ENCODE measurements around the gene CDC42BPB. TPM values are rescaled to one million over a fixed set of nuclear protein-coding genes. Genes with fewer than 3 reads are reported as not detected.

CDC42BPB gene
- total and polyA plus RNA-seq, 2 of the 13 experiments (the other 11 are each of a cell fraction or from before 2014, with no cell fraction given): 19.7 to 32.3 TPM

DNA sequence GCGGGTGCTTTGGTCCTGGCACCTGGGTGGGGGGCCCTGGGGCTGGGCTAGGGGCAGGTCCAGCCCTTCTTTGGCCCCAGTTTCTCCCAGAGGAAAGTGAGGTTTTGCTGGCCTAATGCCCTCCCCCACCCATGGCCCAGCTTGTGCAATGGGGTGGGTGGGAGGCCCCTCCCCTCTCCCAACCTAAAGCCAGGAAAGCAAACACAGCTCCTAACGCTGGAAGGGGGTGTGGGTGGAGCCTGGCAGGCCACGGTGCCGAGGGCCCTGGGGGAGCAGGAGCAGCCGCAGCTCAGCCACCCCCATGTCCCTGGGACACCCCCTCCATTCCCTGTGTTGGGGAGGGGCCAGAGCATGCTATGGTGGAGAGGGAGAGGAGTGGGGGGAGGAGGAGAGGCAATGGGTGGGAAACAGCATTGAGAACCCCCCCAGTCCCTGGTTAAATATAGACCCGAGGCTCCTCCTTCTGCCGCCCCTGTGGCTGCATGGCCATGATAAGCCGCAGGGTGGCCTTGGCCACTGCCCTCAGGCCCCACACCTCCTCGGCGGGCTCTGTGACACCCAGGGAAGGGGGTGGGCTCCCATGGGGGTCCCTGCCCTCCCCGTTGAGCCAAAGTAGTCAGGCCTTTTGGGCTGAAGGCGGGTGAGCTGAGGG, 41.9 kb upstream of the CDC42BPB start (continued):
- no peak for TF ChIP-seq PAX8 (CRISPR knock-in tag; IDR thresholded peaks at IDR 0.05; ENCODE audit: borderline replicate concordance)
- TF ChIP-seq, protein P1, sequence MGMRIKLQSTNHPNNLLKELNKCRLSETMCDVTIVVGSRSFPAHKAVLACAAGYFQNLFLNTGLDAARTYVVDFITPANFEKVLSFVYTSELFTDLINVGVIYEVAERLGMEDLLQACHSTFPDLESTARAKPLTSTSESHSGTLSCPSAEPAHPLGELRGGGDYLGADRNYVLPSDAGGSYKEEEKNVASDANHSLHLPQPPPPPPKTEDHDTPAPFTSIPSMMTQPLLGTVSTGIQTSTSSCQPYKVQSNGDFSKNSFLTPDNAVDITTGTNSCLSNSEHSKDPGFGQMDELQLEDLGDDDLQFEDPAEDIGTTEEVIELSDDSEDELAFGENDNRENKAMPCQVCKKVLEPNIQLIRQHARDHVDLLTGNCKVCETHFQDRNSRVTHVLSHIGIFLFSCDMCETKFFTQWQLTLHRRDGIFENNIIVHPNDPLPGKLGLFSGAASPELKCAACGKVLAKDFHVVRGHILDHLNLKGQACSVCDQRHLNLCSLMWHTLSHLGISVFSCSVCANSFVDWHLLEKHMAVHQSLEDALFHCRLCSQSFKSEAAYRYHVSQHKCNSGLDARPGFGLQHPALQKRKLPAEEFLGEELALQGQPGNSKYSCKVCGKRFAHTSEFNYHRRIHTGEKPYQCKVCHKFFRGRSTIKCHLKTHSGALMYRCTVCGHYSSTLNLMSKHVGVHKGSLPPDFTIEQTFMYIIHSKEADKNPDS (CRISPR knock-in tag; IDR thresholded peaks at IDR 0.05): 0 out of 2 replicates have a peak, but pooled peaks have one; percentile 51
- no peak for TF ChIP-seq ZNF251 (CRISPR knock-in tag; IDR thresholded peaks at IDR 0.05)
- TF ChIP-seq PHF8 (CRISPR knock-in tag; IDR thresholded peaks at IDR 0.05): peak; percentile 60
- TF ChIP-seq, protein P2, sequence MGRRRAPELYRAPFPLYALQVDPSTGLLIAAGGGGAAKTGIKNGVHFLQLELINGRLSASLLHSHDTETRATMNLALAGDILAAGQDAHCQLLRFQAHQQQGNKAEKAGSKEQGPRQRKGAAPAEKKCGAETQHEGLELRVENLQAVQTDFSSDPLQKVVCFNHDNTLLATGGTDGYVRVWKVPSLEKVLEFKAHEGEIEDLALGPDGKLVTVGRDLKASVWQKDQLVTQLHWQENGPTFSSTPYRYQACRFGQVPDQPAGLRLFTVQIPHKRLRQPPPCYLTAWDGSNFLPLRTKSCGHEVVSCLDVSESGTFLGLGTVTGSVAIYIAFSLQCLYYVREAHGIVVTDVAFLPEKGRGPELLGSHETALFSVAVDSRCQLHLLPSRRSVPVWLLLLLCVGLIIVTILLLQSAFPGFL (CRISPR knock-in tag; IDR thresholded peaks at IDR 0.05): no peak
- TF ChIP-seq MIER2 (CRISPR knock-in tag; IDR thresholded peaks at IDR 0.05): 0 out of 2 replicates have a peak, but pooled peaks have one; percentile 27
- TF ChIP-seq NFYC (CRISPR knock-in tag; IDR thresholded peaks at IDR 0.05): no peak
- peak; percentile 86; the same call in 1 of the 2 replicates for TF ChIP-seq REPIN1 (CRISPR knock-in tag; IDR thresholded peaks at IDR 0.05; ENCODE audit: borderline replicate concordance, low read depth)
- peak; percentile 69 for TF ChIP-seq IRF2 (CRISPR knock-in tag; IDR thresholded peaks at IDR 0.05)
- TF ChIP-seq, protein P3, sequence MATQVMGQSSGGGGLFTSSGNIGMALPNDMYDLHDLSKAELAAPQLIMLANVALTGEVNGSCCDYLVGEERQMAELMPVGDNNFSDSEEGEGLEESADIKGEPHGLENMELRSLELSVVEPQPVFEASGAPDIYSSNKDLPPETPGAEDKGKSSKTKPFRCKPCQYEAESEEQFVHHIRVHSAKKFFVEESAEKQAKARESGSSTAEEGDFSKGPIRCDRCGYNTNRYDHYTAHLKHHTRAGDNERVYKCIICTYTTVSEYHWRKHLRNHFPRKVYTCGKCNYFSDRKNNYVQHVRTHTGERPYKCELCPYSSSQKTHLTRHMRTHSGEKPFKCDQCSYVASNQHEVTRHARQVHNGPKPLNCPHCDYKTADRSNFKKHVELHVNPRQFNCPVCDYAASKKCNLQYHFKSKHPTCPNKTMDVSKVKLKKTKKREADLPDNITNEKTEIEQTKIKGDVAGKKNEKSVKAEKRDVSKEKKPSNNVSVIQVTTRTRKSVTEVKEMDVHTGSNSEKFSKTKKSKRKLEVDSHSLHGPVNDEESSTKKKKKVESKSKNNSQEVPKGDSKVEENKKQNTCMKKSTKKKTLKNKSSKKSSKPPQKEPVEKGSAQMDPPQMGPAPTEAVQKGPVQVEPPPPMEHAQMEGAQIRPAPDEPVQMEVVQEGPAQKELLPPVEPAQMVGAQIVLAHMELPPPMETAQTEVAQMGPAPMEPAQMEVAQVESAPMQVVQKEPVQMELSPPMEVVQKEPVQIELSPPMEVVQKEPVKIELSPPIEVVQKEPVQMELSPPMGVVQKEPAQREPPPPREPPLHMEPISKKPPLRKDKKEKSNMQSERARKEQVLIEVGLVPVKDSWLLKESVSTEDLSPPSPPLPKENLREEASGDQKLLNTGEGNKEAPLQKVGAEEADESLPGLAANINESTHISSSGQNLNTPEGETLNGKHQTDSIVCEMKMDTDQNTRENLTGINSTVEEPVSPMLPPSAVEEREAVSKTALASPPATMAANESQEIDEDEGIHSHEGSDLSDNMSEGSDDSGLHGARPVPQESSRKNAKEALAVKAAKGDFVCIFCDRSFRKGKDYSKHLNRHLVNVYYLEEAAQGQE (IDR thresholded peaks at IDR 0.05; ENCODE audit: borderline replicate concordance in 1 of 2, low read depth in 1 of 2, low read length in 2 of 2): no peak
- TF ChIP-seq, protein P4, sequence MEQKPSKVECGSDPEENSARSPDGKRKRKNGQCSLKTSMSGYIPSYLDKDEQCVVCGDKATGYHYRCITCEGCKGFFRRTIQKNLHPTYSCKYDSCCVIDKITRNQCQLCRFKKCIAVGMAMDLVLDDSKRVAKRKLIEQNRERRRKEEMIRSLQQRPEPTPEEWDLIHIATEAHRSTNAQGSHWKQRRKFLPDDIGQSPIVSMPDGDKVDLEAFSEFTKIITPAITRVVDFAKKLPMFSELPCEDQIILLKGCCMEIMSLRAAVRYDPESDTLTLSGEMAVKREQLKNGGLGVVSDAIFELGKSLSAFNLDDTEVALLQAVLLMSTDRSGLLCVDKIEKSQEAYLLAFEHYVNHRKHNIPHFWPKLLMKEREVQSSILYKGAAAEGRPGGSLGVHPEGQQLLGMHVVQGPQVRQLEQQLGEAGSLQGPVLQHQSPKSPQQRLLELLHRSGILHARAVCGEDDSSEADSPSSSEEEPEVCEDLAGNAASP (CRISPR knock-in tag; IDR thresholded peaks at IDR 0.05; ENCODE audit: borderline replicate concordance): peak; percentile 66; the same call in 1 of the 2 replicates
- peak; percentile 60 for TF ChIP-seq TAF1 (CRISPR knock-in tag; IDR thresholded peaks at IDR 0.05)
- no peak for TF ChIP-seq TBP (CRISPR knock-in tag; IDR thresholded peaks at IDR 0.05)
- TF ChIP-seq ZEB1 (IDR thresholded peaks at IDR 0.05; ENCODE audit: insufficient replicate concordance, low read depth): no peak
- TF ChIP-seq, protein P5, sequence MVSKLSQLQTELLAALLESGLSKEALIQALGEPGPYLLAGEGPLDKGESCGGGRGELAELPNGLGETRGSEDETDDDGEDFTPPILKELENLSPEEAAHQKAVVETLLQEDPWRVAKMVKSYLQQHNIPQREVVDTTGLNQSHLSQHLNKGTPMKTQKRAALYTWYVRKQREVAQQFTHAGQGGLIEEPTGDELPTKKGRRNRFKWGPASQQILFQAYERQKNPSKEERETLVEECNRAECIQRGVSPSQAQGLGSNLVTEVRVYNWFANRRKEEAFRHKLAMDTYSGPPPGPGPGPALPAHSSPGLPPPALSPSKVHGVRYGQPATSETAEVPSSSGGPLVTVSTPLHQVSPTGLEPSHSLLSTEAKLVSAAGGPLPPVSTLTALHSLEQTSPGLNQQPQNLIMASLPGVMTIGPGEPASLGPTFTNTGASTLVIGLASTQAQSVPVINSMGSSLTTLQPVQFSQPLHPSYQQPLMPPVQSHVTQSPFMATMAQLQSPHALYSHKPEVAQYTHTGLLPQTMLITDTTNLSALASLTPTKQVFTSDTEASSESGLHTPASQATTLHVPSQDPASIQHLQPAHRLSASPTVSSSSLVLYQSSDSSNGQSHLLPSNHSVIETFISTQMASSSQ (IDR thresholded peaks at IDR 0.05; ENCODE audit: low read depth): peak; percentile 88
- TF ChIP-seq, protein P5 (CRISPR knock-in tag; IDR thresholded peaks at IDR 0.05; ENCODE audit: borderline replicate concordance): peak; percentile 98
- no peak for TF ChIP-seq NCOA5 (CRISPR knock-in tag; IDR thresholded peaks at IDR 0.05)
